Vagina (tissue), 2 donors: ENCODE data around the gene KLK4.

Source experiments
- POLR2A ChIP-seq, 2 donors: fragments of 450-650 bp; IDR thresholded peaks; one replicate each; pipeline ENCODE4 v1.6.1; 2017; ENCODE audit warnings: antibody characterized with exemption in 2 of 2, mild to moderate bottlenecking in 2 of 2, moderate library complexity in 2 of 2
- POLR2AphosphoS5 ChIP-seq, 2 donors: sonication (generic); formaldehyde crosslinking; IDR thresholded peaks; one replicate each; pipeline ENCODE4 v1.9.0; 2017; ENCODE audit warnings: antibody characterized with exemption in 2 of 2, mild to moderate bottlenecking in 2 of 2, low read depth in 1 of 2; ENCODE audit not compliant: insufficient read depth in 1 of 2
- TF ChIP-seq, protein P1 (sequence below), 3 experiments: fragments of 450-650 bp in 2 of 3; fragments of 200-600 bp in 1 of 3; sonication (generic) in 1 of 3; IDR thresholded peaks; one replicate each; pipeline ENCODE4 v1.5.1; 2017 to 2019; ENCODE audit warnings: antibody characterized with exemption in 3 of 3, mild to moderate bottlenecking in 2 of 3, moderate library complexity in 2 of 3

DNA sequence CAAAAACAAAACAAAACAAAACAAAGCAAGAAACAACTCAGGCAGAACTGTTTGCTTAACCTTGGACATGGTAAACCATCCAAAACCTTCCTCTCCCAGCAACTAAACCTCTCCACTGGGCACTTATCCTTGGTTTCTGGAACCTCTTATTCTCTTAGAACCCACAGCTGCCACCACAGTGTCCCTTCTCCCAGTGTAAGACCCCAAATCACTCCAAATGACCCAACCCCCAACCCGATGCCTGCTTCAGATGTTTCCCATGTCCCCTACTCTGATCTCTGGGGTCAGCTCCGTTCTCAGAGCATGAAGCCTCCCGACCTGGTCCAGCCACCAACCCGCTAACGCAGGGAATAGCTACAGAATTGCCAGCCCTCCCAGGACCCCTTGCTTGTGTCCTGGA, 37.0 kb downstream of the KLK4 start:
- TF ChIP-seq, protein P1, sequence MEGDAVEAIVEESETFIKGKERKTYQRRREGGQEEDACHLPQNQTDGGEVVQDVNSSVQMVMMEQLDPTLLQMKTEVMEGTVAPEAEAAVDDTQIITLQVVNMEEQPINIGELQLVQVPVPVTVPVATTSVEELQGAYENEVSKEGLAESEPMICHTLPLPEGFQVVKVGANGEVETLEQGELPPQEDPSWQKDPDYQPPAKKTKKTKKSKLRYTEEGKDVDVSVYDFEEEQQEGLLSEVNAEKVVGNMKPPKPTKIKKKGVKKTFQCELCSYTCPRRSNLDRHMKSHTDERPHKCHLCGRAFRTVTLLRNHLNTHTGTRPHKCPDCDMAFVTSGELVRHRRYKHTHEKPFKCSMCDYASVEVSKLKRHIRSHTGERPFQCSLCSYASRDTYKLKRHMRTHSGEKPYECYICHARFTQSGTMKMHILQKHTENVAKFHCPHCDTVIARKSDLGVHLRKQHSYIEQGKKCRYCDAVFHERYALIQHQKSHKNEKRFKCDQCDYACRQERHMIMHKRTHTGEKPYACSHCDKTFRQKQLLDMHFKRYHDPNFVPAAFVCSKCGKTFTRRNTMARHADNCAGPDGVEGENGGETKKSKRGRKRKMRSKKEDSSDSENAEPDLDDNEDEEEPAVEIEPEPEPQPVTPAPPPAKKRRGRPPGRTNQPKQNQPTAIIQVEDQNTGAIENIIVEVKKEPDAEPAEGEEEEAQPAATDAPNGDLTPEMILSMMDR (IDR thresholded peaks at IDR 0.05): no peak
- TF ChIP-seq POLR2AphosphoS5 (IDR thresholded peaks at IDR 0.05; ENCODE audit: insufficient read depth in 1 of 2, low read depth in 1 of 2): no peak
- TF ChIP-seq POLR2A (IDR thresholded peaks at IDR 0.05): no peak
